Parathyroid adenoma (tissue), 2 donors: ENCODE measurements around the gene GRID1.

ENCODE experiments used
- H2AFZ ChIP-seq: fragments of 300-600 bp; sonication (generic); one replicate; pipeline ENCODE4 v1.7.0; 2017; ENCODE audit warnings: antibody characterized with exemption, mild to moderate bottlenecking
- H3K27ac ChIP-seq: fragments of 300-600 bp; sonication (generic); one replicate; pipeline ENCODE4 v1.7.0; 2017
- H3K27me3 ChIP-seq: fragments of 300-600 bp; sonication (generic); one replicate; pipeline ENCODE4 v1.7.0; 2017; ENCODE audit warnings: low read length; ENCODE audit not compliant: control insufficient read depth, insufficient read depth
- H3K36me3 ChIP-seq: fragments of 300-600 bp; sonication (generic); one replicate; pipeline ENCODE4 v1.7.0; 2017; ENCODE audit warnings: low read length; ENCODE audit not compliant: control insufficient read depth, insufficient read depth
- H3K4me1 ChIP-seq: fragments of 300-600 bp; sonication (generic); one replicate; pipeline ENCODE4 v1.7.0; 2017; ENCODE audit warnings: control low read depth
- H3K4me2 ChIP-seq: fragments of 300-600 bp; sonication (generic); one replicate; pipeline ENCODE4 v1.7.0; 2017; ENCODE audit warnings: low read length
- H3K4me3 ChIP-seq: fragments of 300-600 bp; sonication (generic); one replicate; pipeline ENCODE4 v1.7.0; 2017; ENCODE audit warnings: low read depth, low read length
- H3K79me2 ChIP-seq: fragments of 300-600 bp; sonication (generic); one replicate; pipeline ENCODE4 v1.7.0; 2017; ENCODE audit warnings: control low read depth
- H3K9ac ChIP-seq: fragments of 300-600 bp; sonication (generic); one replicate; pipeline ENCODE4 v1.7.0; 2017; ENCODE audit warnings: mild to moderate bottlenecking
- H3K9me3 ChIP-seq: fragments of 300-600 bp; sonication (generic); one replicate; pipeline ENCODE4 v1.7.0; 2017; ENCODE audit warnings: low read length; ENCODE audit not compliant: control insufficient read depth
- TF ChIP-seq, protein P1 (sequence below): fragments of 300-600 bp; sonication (generic); IDR thresholded peaks from one replicate; pipeline ENCODE4 v1.7.0; 2017; ENCODE audit warnings: antibody characterized with exemption, mild to moderate bottlenecking
- donor health status: primary hyperparathyroidism.

GRID1 gene

DNA sequence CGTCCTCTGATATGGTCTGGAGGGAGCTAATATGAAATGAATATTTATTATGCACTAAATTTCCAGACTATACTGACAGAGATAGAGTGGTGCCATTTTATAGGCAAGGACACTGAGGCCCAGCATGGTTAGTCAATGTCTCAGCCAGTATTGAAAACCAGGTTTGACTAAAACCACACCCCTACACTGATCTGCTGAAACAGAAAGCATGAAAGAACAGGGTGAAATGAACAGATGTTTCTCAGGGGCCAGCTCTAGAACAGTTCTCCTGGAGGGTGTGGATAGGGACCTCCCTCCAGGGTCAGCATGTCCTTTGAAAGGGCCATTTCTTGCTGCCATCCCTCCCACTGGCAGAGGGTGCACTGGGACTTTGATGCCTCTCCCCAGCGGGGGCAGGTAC lies 700.5 kb downstream of the GRID1 start:
- Histone ChIP-seq H3K4me2 (no peak overlapping the region), H3K79me2 (no peaks in the 10 kb centered on the region), H3K36me3 (no peaks in the 10 kb centered on the region), H3K27ac (no peak overlapping the region), H3K9me3 (no peaks in the 10 kb centered on the region), H3K4me1 (no peaks in the 10 kb centered on the region), H3K9ac (no peak overlapping the region), H3K27me3 (no peaks in the 10 kb centered on the region), H3K4me3 (no peak overlapping the region), H2AFZ (no peak overlapping the region)
- TF ChIP-seq, protein P1, sequence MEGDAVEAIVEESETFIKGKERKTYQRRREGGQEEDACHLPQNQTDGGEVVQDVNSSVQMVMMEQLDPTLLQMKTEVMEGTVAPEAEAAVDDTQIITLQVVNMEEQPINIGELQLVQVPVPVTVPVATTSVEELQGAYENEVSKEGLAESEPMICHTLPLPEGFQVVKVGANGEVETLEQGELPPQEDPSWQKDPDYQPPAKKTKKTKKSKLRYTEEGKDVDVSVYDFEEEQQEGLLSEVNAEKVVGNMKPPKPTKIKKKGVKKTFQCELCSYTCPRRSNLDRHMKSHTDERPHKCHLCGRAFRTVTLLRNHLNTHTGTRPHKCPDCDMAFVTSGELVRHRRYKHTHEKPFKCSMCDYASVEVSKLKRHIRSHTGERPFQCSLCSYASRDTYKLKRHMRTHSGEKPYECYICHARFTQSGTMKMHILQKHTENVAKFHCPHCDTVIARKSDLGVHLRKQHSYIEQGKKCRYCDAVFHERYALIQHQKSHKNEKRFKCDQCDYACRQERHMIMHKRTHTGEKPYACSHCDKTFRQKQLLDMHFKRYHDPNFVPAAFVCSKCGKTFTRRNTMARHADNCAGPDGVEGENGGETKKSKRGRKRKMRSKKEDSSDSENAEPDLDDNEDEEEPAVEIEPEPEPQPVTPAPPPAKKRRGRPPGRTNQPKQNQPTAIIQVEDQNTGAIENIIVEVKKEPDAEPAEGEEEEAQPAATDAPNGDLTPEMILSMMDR, result no peak

DNA sequence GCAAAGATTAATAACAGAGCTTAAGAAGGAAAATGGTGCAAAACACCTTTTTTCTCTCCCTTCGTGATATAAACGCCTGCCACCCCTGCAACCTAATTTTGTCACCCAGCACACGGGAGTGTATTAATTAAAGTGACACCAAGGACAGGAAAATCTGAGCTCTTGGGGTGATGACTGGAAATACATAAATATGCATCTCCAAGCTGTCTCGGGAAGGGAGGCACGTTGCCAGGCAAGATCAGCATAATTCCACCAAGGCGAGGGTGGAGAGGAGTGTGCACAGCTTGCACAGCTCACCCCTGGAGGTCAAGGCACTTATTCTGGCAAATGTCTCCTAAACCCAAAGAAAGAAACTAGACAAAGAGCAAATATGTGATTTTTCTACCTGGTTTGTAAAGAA lies 700.9 kb downstream of the GRID1 start:
- H3K9me3 ChIP-seq, result no peaks in the 10 kb centered on the region
- no peak overlapping the region for H3K27ac ChIP-seq
- no peak overlapping the region for H3K9ac ChIP-seq
- no peaks in the 10 kb centered on the region for H3K36me3 ChIP-seq
- no peak overlapping the region for H2AFZ ChIP-seq
- no peak overlapping the region for H3K4me3 ChIP-seq
- H3K4me2 ChIP-seq, result no peak overlapping the region
- TF ChIP-seq, protein P1, result no peak
- no peaks in the 10 kb centered on the region for H3K79me2 ChIP-seq
- H3K27me3 ChIP-seq, result no peaks in the 10 kb centered on the region
- no peaks in the 10 kb centered on the region for H3K4me1 ChIP-seq

DNA sequence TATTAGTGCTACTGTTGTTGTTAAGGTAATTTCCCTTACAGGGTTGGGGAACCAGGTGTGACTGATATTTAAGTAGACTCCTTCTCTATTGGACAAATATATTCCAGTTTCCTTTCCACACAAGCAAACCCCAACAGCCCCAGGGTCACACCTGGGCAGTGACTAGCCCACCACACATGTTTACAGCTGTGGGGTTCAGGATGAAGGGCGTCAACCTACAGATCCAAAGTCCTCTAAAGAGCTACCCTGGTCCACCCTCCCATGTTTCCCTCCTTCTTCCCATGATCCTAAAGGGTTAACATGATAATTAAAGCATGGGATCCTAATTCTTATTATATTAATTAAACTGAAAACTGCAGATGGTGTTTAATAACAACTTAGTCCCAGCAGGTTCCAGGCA lies 701.5 kb downstream of the GRID1 start:
- H3K27me3 ChIP-seq, result no peaks in the 10 kb centered on the region
- no peak overlapping the region for H2AFZ ChIP-seq
- no peaks in the 10 kb centered on the region for H3K9me3 ChIP-seq
- TF ChIP-seq, protein P1, result no peak
- H3K79me2 ChIP-seq, result no peaks in the 10 kb centered on the region
- H3K4me3 ChIP-seq, result no peak overlapping the region
- H3K9ac ChIP-seq, result no peak overlapping the region
- H3K36me3 ChIP-seq, result no peaks in the 10 kb centered on the region
- no peak overlapping the region for H3K4me2 ChIP-seq
- H3K27ac ChIP-seq, result no peak overlapping the region
- H3K4me1 ChIP-seq, result no peaks in the 10 kb centered on the region

DNA sequence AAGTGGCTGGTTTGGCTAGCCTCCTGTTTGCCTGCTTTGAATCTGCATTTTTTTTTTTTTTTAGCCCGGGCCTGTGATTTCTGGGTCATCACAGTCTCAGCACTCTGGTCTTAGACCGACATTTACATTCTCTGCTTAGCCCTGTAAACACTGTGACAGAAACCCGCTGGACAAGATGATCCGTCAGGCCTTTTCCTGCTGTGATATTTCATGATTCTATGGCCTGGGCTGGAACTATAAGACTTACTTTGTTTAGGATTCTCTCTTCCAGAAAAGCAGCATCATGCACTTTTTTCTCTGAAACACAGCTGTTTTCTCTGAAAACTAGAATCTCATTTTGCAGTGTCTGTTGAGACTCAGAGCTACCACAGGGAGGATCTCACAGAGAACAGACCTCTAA lies 705.5 kb downstream of the GRID1 start:
- Histone ChIP-seq H3K4me1 (no peaks in the 10 kb centered on the region), H3K27me3 (no peaks in the 10 kb centered on the region), H3K4me3 (no peak overlapping the region), H3K27ac (no peak overlapping the region), H3K36me3 (no peaks in the 10 kb centered on the region), H3K9ac (no peak overlapping the region), H2AFZ (no peak overlapping the region), H3K79me2 (no peaks in the 10 kb centered on the region), H3K9me3 (no peaks in the 10 kb centered on the region), H3K4me2 (no peak overlapping the region)
- TF ChIP-seq, protein P1, result no peak

DNA sequence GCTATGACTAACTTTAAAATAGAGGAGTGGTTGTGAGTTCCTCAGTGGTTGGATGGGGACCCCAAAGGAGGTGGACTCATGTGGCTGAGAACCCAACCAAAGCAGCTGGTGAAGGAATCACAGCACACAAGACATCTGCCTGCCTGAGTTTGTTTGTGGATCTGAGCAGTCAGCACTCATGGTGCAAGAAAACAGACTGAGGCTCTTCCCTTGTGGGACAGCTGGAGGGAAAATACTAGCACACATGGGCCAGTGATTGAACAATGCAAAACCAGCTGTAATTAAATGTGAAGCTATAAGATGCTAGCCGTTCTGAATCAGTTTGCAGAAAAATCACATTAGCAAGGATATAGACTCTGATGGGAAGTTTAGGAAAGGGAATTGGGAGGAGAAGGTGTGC lies 707.3 kb downstream of the GRID1 start:
- TF ChIP-seq, protein P1, result no peak
- no peak overlapping the region for H3K27ac ChIP-seq
- H3K27me3 ChIP-seq, result no peaks in the 10 kb centered on the region
- H3K4me3 ChIP-seq, result no peak overlapping the region
- no peaks in the 10 kb centered on the region for H3K79me2 ChIP-seq
- no peaks in the 10 kb centered on the region for H3K36me3 ChIP-seq
- H3K4me1 ChIP-seq, result no peaks in the 10 kb centered on the region
- no peaks in the 10 kb centered on the region for H3K9me3 ChIP-seq
- no peak overlapping the region for H3K9ac ChIP-seq
- no peak overlapping the region for H3K4me2 ChIP-seq
- no peak overlapping the region for H2AFZ ChIP-seq
